IMR-90 (cell line): ENCODE data around the gene FAM174C.

Experiments
- MXI1 ChIP-seq: IDR thresholded peaks from 2 replicates; pipeline ENCODE4 v1.6.1; 2012; ENCODE audit warnings: low read depth, mild to moderate bottlenecking, low read length, moderate library complexity, borderline replicate concordance
- TF ChIP-seq, protein P1 (sequence below): conservative IDR thresholded peaks from 2 replicates; pipeline ENCODE4 v1.5.1; 2012; ENCODE audit warnings: mild to moderate bottlenecking, low read depth, low read length, improper control_type of control experiment

DNA sequence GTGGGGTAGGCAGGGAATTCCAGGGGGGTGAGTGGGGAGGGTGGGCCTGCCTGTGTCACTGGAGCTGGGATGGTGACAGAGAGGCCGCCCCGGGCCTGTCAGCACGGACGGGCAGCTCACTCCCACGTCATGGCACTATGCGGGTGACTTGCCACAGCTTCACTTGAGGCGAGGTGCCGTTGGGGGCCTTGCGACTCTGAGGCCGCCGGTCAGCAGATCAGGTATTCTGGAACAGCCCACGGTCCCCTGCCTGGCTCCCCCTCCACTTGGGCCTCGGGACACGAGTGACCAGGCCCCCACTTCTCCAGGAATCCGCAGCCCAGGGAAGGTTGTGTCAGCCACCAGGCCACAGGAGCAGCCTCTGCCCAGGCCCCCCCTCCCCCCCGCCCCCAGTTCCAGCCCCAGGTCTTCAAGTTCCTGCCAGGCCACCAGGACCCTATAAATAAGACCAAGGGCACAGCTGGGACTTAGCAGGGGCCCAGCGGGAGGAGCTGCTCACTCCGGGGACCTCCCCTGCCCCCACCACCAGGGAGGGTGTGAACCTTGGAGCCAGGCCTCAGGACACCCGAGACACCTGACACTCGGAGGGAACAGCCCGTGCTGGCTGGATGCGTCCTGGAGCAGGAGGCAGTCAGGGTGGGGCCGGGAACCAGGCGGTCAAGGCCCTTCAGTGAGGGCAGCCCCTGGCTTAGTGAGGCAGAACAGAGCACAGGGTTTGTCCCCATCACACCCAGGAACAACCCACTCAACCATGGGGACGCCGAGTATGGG lies 29.7 kb upstream of the FAM174C start:
- TF ChIP-seq MXI1: no peak
- TF ChIP-seq, protein P1, sequence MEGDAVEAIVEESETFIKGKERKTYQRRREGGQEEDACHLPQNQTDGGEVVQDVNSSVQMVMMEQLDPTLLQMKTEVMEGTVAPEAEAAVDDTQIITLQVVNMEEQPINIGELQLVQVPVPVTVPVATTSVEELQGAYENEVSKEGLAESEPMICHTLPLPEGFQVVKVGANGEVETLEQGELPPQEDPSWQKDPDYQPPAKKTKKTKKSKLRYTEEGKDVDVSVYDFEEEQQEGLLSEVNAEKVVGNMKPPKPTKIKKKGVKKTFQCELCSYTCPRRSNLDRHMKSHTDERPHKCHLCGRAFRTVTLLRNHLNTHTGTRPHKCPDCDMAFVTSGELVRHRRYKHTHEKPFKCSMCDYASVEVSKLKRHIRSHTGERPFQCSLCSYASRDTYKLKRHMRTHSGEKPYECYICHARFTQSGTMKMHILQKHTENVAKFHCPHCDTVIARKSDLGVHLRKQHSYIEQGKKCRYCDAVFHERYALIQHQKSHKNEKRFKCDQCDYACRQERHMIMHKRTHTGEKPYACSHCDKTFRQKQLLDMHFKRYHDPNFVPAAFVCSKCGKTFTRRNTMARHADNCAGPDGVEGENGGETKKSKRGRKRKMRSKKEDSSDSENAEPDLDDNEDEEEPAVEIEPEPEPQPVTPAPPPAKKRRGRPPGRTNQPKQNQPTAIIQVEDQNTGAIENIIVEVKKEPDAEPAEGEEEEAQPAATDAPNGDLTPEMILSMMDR: no peak
